Measurements from ENCODE around the gene MPZL2. TPM values are rescaled to one million over a fixed set of nuclear protein-coding genes. Genes with fewer than 3 reads are reported as not detected.
A peak's percentile ranks its signal among the peaks of the same experiment; 100 is the strongest.

Gene MPZL2
- total and polyA plus RNA-seq, 9 of the 15 experiments (the other 6 are each of a cell fraction or from before 2014, with no cell fraction given) = 0.09 to 0.28 (median 0.18) TPM; not detected in 2

DNA sequence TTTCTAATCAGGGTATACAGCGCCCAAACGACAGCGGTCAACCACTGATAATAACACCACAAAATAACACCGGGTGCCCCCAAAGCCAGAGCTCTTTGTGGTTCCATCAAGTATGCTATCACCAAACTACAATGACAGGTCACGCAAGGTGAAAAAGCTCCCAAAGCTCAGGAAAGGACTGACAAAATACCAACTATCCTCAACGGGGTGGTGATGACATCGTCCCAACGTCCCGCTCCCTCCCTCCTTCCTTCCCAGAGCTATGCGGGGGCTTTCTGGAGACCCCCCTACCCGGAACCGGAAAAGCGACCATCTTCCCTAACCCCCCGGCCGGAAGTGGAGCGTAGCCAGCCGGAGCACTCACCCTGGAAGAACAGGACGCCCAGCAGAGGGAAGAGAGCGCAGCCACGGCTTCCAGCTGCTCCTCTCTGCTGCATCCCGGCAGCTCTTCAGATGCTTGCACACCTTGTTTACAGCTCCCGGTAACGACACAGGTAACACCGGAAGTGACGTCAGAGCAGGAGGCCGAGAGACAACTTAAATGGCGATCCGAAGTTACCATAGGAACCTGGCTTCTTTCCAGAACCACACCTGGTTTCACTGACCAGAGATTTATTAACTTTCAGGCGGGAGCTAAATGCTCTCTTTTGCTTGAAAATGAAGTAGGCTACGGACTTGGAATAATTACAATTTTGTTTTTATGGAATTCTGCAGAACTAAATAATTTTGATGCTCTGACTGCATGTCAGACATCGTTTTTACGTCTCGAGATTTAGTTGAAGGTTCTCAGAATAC, 12.0 kb downstream of the MPZL2 start, which contains the start of gene MPZL3 (continued):
- TF ChIP-seq, protein P1, sequence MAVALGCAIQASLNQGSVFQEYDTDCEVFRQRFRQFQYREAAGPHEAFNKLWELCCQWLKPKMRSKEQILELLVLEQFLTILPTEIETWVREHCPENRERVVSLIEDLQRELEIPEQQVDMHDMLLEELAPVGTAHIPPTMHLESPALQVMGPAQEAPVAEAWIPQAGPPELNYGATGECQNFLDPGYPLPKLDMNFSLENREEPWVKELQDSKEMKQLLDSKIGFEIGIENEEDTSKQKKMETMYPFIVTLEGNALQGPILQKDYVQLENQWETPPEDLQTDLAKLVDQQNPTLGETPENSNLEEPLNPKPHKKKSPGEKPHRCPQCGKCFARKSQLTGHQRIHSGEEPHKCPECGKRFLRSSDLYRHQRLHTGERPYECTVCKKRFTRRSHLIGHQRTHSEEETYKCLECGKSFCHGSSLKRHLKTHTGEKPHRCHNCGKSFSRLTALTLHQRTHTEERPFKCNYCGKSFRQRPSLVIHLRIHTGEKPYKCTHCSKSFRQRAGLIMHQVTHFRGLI (CRISPR knock-in tag; IDR thresholded peaks at IDR 0.05) = no peak; the same call in 1 of the 2 replicates
- no peak for TF ChIP-seq HSF4 (CRISPR knock-in tag; IDR thresholded peaks at IDR 0.05; ENCODE audit: borderline replicate concordance)
- TF ChIP-seq, protein P2, sequence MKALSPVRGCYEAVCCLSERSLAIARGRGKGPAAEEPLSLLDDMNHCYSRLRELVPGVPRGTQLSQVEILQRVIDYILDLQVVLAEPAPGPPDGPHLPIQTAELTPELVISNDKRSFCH (CRISPR knock-in tag; IDR thresholded peaks at IDR 0.05) = no peak
- TF ChIP-seq, protein P2 (tag; IDR thresholded peaks at IDR 0.05) = peak; percentile 60

DNA sequence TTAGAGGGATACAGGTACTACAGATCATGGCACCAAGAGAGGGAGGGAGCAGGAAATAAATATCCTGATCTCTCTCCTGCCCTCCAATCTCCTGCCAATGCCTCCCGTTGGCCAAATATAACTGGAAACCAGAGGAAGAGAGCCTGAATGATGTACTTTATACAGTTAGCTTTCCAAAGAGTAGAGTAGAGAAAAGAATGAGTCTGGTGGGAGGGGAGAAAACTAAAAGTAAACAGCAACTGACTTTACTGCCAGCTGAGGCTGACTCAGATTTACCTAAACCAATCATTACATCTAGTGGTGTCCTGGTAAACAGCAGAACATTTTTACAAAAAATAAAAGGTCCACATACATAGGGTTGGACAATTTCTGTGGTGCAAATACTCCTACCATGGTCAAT, 17.1 kb downstream of the MPZL2 start:
- no peak for ATAC-seq
- no peak for DNase-seq (ENCODE audit: extremely low read depth in 1 of 4, low spot score in 3 of 4)
- no TSS peak for BruUV-seq (replicated peaks)
- TF ChIP-seq ZNF217 (CRISPR knock-in tag; IDR thresholded peaks at IDR 0.05) (no peak), NCOR1 (IDR thresholded peaks at IDR 0.05) (no peak), ZNF408 (CRISPR knock-in tag; IDR thresholded peaks at IDR 0.05; ENCODE audit: low read depth) (no peak), RAD21 (CRISPR knock-in tag; conservative IDR thresholded peaks at IDR 0.05 in 1 of 2, IDR thresholded peaks at IDR 0.05 in 1 of 2) (peak in 1 of 2 experiments; percentile 3; a peak in 1 of 4 replicates), ZNF184 (CRISPR knock-in tag; IDR thresholded peaks at IDR 0.05) (no peak), LEF1 (IDR thresholded peaks at IDR 0.05) (no peak)
- TF ChIP-seq, protein P3, sequence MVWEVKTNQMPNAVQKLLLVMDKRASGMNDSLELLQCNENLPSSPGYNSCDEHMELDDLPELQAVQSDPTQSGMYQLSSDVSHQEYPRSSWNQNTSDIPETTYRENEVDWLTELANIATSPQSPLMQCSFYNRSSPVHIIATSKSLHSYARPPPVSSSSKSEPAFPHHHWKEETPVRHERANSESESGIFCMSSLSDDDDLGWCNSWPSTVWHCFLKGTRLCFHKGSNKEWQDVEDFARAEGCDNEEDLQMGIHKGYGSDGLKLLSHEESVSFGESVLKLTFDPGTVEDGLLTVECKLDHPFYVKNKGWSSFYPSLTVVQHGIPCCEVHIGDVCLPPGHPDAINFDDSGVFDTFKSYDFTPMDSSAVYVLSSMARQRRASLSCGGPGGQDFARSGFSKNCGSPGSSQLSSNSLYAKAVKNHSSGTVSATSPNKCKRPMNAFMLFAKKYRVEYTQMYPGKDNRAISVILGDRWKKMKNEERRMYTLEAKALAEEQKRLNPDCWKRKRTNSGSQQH (CRISPR knock-in tag; IDR thresholded peaks at IDR 0.05) = no peak

More for the DNA sequence above, 17.1 kb downstream of the MPZL2 start:
- ChIA-PET CTCF (ENCODE audit: low intra/inter-chr PET ratio) (interaction anchor here (0.5 kb wide), 1 partner anchor 11 kb away, joined by 3 read pairs; no protein-coding TSS in a partner anchor), POLR2A (no interaction called here)
- Histone ChIP-seq H3K4me1 (replicated peaks in 1 of 2; ENCODE audit: control insufficient read depth in 2 of 2, insufficient read depth in 2 of 2, low read length in 2 of 2) (peaks cover under 1 to 2% of the 10 kb centered on the region in 2 experiments; a peak in 4 of 5 replicates), H3K4me3 (no peak overlapping the region), H3K9me3 (replicated peaks; ENCODE audit: control insufficient read depth, insufficient read depth, low read depth, low read length) (no peaks in the 10 kb centered on the region; the same call in 1 of the 2 replicates), H4K20me1 (replicated peaks; ENCODE audit: control insufficient read depth, insufficient read depth, low read length) (no peaks in the 10 kb centered on the region), H3K27me3 (ENCODE audit: control insufficient read depth in 2 of 2, insufficient read depth in 2 of 2, low read length in 2 of 2) (peaks cover 3 to 9% of the 10 kb centered on the region in 2 experiments; a peak in 2 of 5 replicates), H3K9ac (ENCODE audit: insufficient read depth in 1 of 2, low read depth in 2 of 2, low read length in 2 of 2) (no peak overlapping the region), H3K79me2 (ENCODE audit: control insufficient read depth, insufficient read depth, low read length) (no peaks in the 10 kb centered on the region), H2AFZ (ENCODE audit: low read depth, low read length) (no peak overlapping the region), H3K4me2 (ENCODE audit: insufficient read depth, low read length) (no peak overlapping the region), H3K27ac (ENCODE audit: extremely low read depth, low read depth, low read length) (no peak overlapping the region), H3K9me1 (ENCODE audit: control insufficient read depth, insufficient read depth, low read length) (no peaks in the 10 kb centered on the region), H3K36me3 (ENCODE audit: control insufficient read depth, insufficient read depth, low read length) (no peaks in the 10 kb centered on the region)
- intact Hi-C loops (cut with micrococcal nuclease) (no loop called here), in situ Hi-C loops (cut with MboI) (no loop called here)
- WGBS (ENCODE audit: insufficient coverage, low coverage, missing lambda C conversion rate) = 8% methylated on average over 1 of the region's 1 CpG
- FAIRE-seq = no peak

Measured in K562 (cell line).